DOHH2 (cell line): Measurements from ENCODE around the gene MEF2B.

ENCODE experiments used
- H3F3A ChIP-seq: fragments of 200-600 bp; sonication (generic), shearing (Covaris generic); 2 replicates; pipeline ENCODE4 v1.6.0; 2016; ENCODE audit warnings: antibody characterized with exemption, mild to moderate bottlenecking; ENCODE audit not compliant: control insufficient read depth, insufficient read depth
- H3K27ac ChIP-seq: fragments of 200-600 bp; sonication (generic); 2 replicates; pipeline ENCODE4 v1.5.1; 2014; ENCODE audit warnings: low read depth, mild to moderate bottlenecking, low read length, moderate library complexity
- H3K27me3 ChIP-seq: fragments of 200-600 bp; sonication (generic); 2 replicates; pipeline ENCODE4 v1.6.1; 2014; ENCODE audit warnings: mild to moderate bottlenecking, low read length, mixed read lengths; ENCODE audit not compliant: control insufficient read depth
- H3K36me3 ChIP-seq: fragments of 200-600 bp; sonication (generic); 2 replicates; pipeline ENCODE4 v1.6.1; 2014; ENCODE audit warnings: mild to moderate bottlenecking, low read length, moderate library complexity, mixed read lengths; ENCODE audit not compliant: control insufficient read depth
- H3K4me1 ChIP-seq: fragments of 200-600 bp; sonication (generic); 2 replicates; pipeline ENCODE4 v1.6.1; 2014; ENCODE audit warnings: mild to moderate bottlenecking, low read length, mixed read lengths; ENCODE audit not compliant: control insufficient read depth
- H3K4me2 ChIP-seq: fragments of 200-600 bp; sonication (generic); 2 replicates; pipeline ENCODE4 v1.6.0; 2014; ENCODE audit warnings: mild to moderate bottlenecking, low read length, moderate library complexity
- H3K4me3 ChIP-seq: fragments of 200-600 bp; sonication (generic); 2 replicates; pipeline ENCODE4 v1.5.1; 2014; ENCODE audit warnings: mild to moderate bottlenecking, low read length, mixed read lengths
- H3K79me2 ChIP-seq: fragments of 200-600 bp; sonication (generic); 2 replicates; pipeline ENCODE4 v1.6.1; 2014; ENCODE audit warnings: mild to moderate bottlenecking, low read length, mixed read lengths; ENCODE audit not compliant: control insufficient read depth
- H3K9me2 ChIP-seq: fragments of 200-600 bp; sonication (generic); replicated peaks from 2 replicates; pipeline ENCODE4 v1.6.1; 2014; ENCODE audit warnings: mild to moderate bottlenecking, low read length, mixed read lengths; ENCODE audit not compliant: control insufficient read depth
- H3K9me3 ChIP-seq: fragments of 200-600 bp; sonication (generic); 2 replicates; pipeline ENCODE4 v1.6.1; 2014; ENCODE audit warnings: antibody characterized with exemption, low read length, mixed read lengths; ENCODE audit not compliant: control insufficient read depth, insufficient read depth
- H4K20me1 ChIP-seq: fragments of 200-600 bp; sonication (generic); 2 replicates; pipeline ENCODE4 v1.6.0; 2014; ENCODE audit warnings: low read depth, mild to moderate bottlenecking, antibody characterized with exemption, low read length, moderate library complexity; ENCODE audit not compliant: control insufficient read depth, insufficient read depth
- EZH2phosphoT487 ChIP-seq: fragments of 200-600 bp; sonication (generic); IDR thresholded peaks from 2 replicates; pipeline ENCODE4 v1.6.1; 2017; ENCODE audit warnings: borderline replicate concordance, mild to moderate bottlenecking, antibody characterized with exemption, low read length, moderate library complexity, mixed read lengths
- TF ChIP-seq, protein P1 (sequence below): fragments of 200-600 bp; sonication (generic); IDR thresholded peaks from one replicate; pipeline ENCODE4 v1.5.1; 2014; ENCODE audit warnings: antibody characterized with exemption, mild to moderate bottlenecking, low read depth, low read length; ENCODE audit not compliant: poor library complexity, severe bottlenecking

MEF2B gene

DNA sequence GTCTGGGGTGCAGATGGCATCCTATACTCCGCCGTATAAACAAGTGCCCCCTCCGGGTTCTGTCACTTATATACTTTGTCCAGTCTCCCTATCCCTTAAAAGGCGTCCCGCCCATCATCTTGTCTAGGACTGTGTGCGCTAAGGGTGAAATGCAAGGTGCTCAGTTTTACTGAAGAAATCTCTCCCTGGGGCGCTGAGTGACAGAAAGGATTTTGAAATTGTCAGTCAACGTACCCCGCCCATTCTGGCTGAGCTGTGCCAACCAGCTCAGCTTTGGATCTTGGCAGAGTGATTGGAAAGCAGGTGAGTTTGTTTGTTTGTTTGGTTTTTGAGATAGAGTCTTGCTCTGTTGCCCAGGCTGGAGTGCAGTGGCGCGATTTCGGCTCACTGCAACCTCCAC, 27.7 kb downstream of the MEF2B start:
- H3K27ac ChIP-seq = no peak overlapping the region
- H3F3A ChIP-seq = peaks cover 48% of the 10 kb centered on the region
- H3K9me3 ChIP-seq = no peaks in the 10 kb centered on the region
- H3K4me1 ChIP-seq = peaks cover 63% of the 10 kb centered on the region
- TF ChIP-seq, protein P1, sequence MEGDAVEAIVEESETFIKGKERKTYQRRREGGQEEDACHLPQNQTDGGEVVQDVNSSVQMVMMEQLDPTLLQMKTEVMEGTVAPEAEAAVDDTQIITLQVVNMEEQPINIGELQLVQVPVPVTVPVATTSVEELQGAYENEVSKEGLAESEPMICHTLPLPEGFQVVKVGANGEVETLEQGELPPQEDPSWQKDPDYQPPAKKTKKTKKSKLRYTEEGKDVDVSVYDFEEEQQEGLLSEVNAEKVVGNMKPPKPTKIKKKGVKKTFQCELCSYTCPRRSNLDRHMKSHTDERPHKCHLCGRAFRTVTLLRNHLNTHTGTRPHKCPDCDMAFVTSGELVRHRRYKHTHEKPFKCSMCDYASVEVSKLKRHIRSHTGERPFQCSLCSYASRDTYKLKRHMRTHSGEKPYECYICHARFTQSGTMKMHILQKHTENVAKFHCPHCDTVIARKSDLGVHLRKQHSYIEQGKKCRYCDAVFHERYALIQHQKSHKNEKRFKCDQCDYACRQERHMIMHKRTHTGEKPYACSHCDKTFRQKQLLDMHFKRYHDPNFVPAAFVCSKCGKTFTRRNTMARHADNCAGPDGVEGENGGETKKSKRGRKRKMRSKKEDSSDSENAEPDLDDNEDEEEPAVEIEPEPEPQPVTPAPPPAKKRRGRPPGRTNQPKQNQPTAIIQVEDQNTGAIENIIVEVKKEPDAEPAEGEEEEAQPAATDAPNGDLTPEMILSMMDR = no peak
- no peak for TF ChIP-seq EZH2phosphoT487
- H3K9me2 ChIP-seq = no peaks in the 10 kb centered on the region
- H3K36me3 ChIP-seq = peaks cover 33% of the 10 kb centered on the region
- no peak overlapping the region for H3K4me3 ChIP-seq
- H3K4me2 ChIP-seq = no peak overlapping the region
- peaks cover 8% of the 10 kb centered on the region for H3K79me2 ChIP-seq
- H3K27me3 ChIP-seq = no peaks in the 10 kb centered on the region
- no peaks in the 10 kb centered on the region for H4K20me1 ChIP-seq

DNA sequence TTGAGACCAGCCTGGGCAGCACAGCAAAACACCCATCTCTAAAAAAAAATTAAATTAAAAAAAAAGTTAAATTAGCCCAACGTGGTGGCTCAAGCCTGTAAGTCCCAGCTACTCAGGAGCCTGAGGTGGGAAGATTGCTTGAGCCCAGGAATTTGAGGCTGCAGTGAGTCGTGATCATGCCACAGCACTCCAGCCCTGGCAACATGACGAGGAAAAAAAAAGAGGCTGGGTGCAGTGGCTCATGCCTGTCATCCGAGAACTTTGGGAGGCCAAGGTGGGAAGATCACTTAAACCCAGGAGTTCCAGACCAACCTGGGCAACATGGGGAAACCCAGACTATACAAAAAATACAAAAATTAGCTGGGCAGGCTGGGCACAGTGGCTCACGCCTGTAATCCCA, 29.6 kb downstream of the MEF2B start:
- no peaks in the 10 kb centered on the region for H3K9me2 ChIP-seq
- peaks cover 43% of the 10 kb centered on the region for H3F3A ChIP-seq
- H3K4me3 ChIP-seq = no peak overlapping the region
- H3K36me3 ChIP-seq = peaks cover 17% of the 10 kb centered on the region
- peaks cover 51% of the 10 kb centered on the region for H3K4me1 ChIP-seq
- no peak overlapping the region for H3K27ac ChIP-seq
- TF ChIP-seq, protein P1 = no peak
- TF ChIP-seq EZH2phosphoT487 = no peak
- no peaks in the 10 kb centered on the region for H3K9me3 ChIP-seq
- H3K79me2 ChIP-seq = peaks cover 15% of the 10 kb centered on the region
- no peaks in the 10 kb centered on the region for H3K27me3 ChIP-seq
- H3K4me2 ChIP-seq = no peak overlapping the region
- H4K20me1 ChIP-seq = no peaks in the 10 kb centered on the region

DNA sequence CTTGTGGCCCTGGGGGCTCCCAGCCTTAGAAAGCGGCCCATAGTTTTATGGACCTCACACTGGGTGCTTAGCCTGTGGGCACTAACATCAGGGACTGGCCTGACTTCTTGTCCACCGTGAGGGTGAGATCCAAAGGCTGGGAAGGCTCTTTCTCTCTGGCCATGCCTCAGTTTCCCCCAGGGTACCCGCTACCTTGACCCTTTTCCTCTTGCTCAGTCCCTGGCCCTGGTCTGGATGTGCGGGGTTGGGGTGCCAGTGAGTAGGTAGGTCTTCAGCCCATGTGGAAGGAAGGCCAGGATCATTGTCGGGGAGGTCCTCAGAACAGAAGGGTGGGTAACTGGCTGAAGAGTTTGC, 30.2 kb downstream of the MEF2B start:
- H3K79me2 ChIP-seq = peaks cover 18% of the 10 kb centered on the region
- H3K4me2 ChIP-seq = no peak overlapping the region
- peaks cover 49% of the 10 kb centered on the region for H3K4me1 ChIP-seq
- no peaks in the 10 kb centered on the region for H3K9me2 ChIP-seq
- H3K9me3 ChIP-seq = no peaks in the 10 kb centered on the region
- no peak overlapping the region for H3K27ac ChIP-seq
- H3K36me3 ChIP-seq = peaks cover 12% of the 10 kb centered on the region
- no peaks in the 10 kb centered on the region for H4K20me1 ChIP-seq
- H3K4me3 ChIP-seq = no peak overlapping the region
- peaks cover 36% of the 10 kb centered on the region for H3F3A ChIP-seq
- TF ChIP-seq, protein P1 = peak; percentile 42
- no peak for TF ChIP-seq EZH2phosphoT487
- H3K27me3 ChIP-seq = no peaks in the 10 kb centered on the region
